ENCODE results near the gene HLTF. TPM values are rescaled to one million over a fixed set of nuclear protein-coding genes. Genes with fewer than 3 reads are reported as not detected.

HLTF gene
- total and polyA plus RNA-seq, 10 donors, result 5.4 to 26.5 (median 19.2) TPM

DNA sequence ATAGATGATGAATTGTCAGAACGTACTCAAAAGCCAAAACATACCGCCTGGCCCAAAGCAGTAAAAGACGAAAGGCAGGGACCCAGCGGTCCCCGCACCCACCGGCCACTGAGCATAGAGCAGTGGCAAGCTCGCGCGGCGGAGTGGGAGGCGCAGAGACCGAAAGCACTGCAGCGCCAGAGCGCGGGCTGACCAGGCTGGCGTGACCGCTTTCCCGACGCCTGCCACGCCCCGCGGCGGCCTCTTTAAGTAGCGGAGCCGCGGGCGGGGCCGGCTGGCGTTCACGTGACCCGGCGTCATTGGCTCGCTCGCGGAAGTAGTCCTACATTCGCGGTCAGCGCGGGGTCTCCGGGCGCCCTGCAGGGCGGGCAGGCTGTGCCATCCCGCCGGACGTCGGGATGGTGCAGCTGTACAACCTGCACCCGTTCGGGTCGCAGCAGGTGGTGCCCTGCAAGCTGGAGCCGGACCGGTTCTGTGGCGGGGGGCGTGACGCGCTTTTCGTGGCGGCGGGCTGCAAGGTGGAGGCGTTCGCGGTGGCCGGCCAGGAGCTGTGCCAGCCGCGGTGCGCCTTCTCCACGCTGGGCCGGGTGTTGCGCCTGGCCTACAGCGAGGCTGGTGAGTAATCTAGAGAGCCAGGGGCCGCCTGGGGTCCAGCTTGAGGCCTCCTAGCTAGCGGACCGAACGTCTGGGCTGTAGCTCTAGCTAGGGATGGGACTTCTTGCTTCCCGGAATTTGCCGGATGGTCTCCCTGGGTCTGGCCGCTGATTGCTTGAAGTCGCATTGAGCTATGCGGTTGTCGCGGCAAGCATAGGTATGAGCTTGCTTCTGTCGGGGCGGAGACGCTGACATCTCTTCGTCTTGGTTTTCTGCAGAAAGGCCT is 43.2 kb upstream of the HLTF start, which contains the start of gene HPS3:
TSS of gene HPS3 (plus strand) at position 313 of the 880 bp plus-strand sequence. CDS start at position 399, 86 bp downstream.
- peaks cover 0 to 3% (median 0%) of the 10 kb centered on the region in 6 donors for H3K36me3 ChIP-seq
- intact Hi-C loops (cut with DNase I; ENCODE audit: low total_unique reads), result no loop called here
- H3K27me3 ChIP-seq (replicated peaks in 1 of 7), result no peaks in the 10 kb centered on the region
- peak; percentile 99 for DNase-seq
- peak within 1 kb of the TSS; percentile 79 to 95 (median 90) for H3K27ac ChIP-seq
- H3K4me3 ChIP-seq, result peak within 1 kb of the TSS; percentile 66 to 99 (median 94)
- WGBS, 5 donors, result 0 to 1% (median 1%) methylated on average over 31 to 84 of the region's 84 CpGs
- TF ChIP-seq CTCF (IDR thresholded peaks at IDR 0.05 in 8 of 11, conservative IDR thresholded peaks at IDR 0.05 in 3 of 11), result peak in 6 of 11 experiments; percentile 5 to 59 (median 30)
- peak; percentile 97 to 98 (median 97) for TF ChIP-seq POLR2AphosphoS5 (IDR thresholded peaks at IDR 0.05)
- TF ChIP-seq POLR2A (IDR thresholded peaks at IDR 0.05), result peak; percentile 41 to 82 (median 81)
- H3K9me3 ChIP-seq, result no peaks in the 10 kb centered on the region
- peaks cover 16 to 60% (median 39%) of the 10 kb centered on the region in 6 donors for H3K4me1 ChIP-seq

DNA sequence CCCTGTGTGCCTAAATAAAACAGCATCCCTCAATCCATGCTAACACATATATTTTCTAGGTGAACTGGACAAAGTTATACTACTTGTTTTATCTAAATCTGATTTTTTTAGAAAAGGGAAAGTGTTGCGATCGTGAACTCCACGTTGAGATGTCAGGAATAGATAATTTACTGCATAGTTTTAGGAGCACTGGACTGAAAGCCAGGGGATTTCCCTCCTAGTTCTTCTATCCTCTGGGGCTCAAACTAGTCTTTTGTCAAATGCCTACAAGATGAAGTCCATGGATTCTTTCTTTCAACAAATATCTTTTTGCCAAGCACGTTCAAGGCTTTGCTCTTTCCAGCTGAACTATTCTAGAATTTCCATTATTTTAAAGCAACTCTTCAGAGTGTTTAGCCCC is 42.5 kb upstream of the HLTF start:
- Histone ChIP-seq H3K36me3 (no peaks in the 10 kb centered on the region), H3K27ac (peak overlapping the region; percentile 79 to 95 (median 90)), H3K4me1 (peaks cover 16 to 52% (median 36%) of the 10 kb centered on the region in 6 donors), H3K27me3 (replicated peaks in 1 of 7) (no peaks in the 10 kb centered on the region), H3K9me3 (no peaks in the 10 kb centered on the region), H3K4me3 (peak overlapping the region; percentile 66 to 99 (median 94))
- intact Hi-C loops (cut with DNase I; ENCODE audit: low total_unique reads), result no loop called here
- TF ChIP-seq POLR2AphosphoS5 (IDR thresholded peaks at IDR 0.05) (no peak), CTCF (IDR thresholded peaks at IDR 0.05 in 8 of 11, conservative IDR thresholded peaks at IDR 0.05 in 3 of 11) (no peak), POLR2A (IDR thresholded peaks at IDR 0.05) (no peak)
- 2 to 12% (median 10%) methylated on average over 4 of the region's 4 CpGs for WGBS, 5 donors
- DNase-seq, result no peak

DNA sequence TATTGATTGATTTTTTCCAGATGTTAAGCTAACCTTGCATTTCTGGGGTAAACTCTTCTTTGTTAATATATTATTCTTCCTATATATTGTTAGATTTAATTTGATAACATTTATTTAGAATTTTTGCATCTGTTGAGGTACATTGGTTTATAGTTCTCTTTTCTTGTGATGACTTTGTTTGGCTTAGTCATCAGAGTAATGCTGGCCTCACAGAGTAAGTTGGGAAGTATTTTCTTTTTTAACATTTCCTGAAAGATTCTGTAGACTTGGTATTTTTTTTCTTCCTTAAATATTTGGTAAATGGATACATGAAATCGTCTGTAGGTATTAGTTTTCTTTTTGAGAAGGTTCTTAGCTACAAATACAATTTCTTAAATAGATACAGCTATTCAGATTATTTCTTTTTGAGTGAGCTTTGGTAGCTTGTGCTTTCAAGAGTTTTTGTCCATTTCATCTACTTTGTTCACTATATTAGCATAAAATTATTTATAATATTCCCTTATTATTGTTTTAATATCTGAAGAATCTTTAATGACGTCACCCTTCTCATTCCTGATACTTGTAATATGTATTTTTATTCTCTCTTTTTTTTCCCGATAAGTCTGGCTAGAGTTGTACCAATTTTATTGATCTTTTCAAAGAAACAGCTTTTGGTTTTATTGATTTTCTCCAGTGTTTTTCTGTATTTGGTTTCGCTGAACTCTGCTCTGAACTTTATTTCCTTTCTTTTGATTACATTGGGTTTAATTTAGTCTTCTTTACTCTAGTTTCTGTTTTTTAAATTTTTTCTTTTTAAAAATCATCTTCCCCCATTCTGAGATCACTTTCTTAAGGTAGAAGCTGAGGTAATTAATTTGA is 36.6 kb upstream of the HLTF start:
- Histone ChIP-seq H3K27ac (no peak overlapping the region), H3K36me3 (no peaks in the 10 kb centered on the region), H3K4me1 (peaks cover 0 to 8% (median 1%) of the 10 kb centered on the region in 6 donors), H3K9me3 (no peaks in the 10 kb centered on the region), H3K4me3 (no peak overlapping the region), H3K27me3 (replicated peaks in 1 of 7) (no peaks in the 10 kb centered on the region)
- intact Hi-C loops (cut with DNase I; ENCODE audit: low total_unique reads), result no loop called here
- WGBS, 5 donors, result 76 to 84% (median 76%) methylated on average over 4 of the region's 4 CpGs
- TF ChIP-seq CTCF (IDR thresholded peaks at IDR 0.05 in 8 of 11, conservative IDR thresholded peaks at IDR 0.05 in 3 of 11), result no peak
- no peak for TF ChIP-seq POLR2AphosphoS5 (IDR thresholded peaks at IDR 0.05)
- no peak for TF ChIP-seq POLR2A (IDR thresholded peaks at IDR 0.05)
- no peak for DNase-seq
